Spleen (tissue), 11 donors: ENCODE data around the gene TRMT13. TPM values are rescaled to one million over a fixed set of nuclear protein-coding genes. Genes with fewer than 3 reads are reported as not detected.

Experiments used
- DNase-seq: peaks from one replicate; pipeline ENCODE4 v3.0.0-alpha.2; 2020
- H3K27ac ChIP-seq, 8 donors: fragments of 200-600 bp; sonication (generic) in 7 of 8; 1 replicate in 4 of 8; 2 replicates in 4 of 8; pipeline versions ENCODE4 v1.5.0 to v1.8.0; 2016 to 2021; ENCODE audit warnings: inconsistent platforms in 4 of 8, mild to moderate bottlenecking in 4 of 8, moderate library complexity in 1 of 8
- H3K27me3 ChIP-seq, 7 donors: fragments of 200-600 bp; sonication (generic) in 6 of 7; replicated peaks in 1 of 7; 1 replicate in 4 of 7; 2 replicates in 3 of 7; pipeline versions ENCODE4 v1.5.0 to v1.8.0; 2016 to 2021; ENCODE audit warnings: inconsistent platforms in 3 of 7, mild to moderate bottlenecking in 1 of 7
- H3K36me3 ChIP-seq, 6 donors: fragments of 200-600 bp; sonication (generic) in 5 of 6; 1 replicate in 4 of 6; 2 replicates in 2 of 6; pipeline versions ENCODE4 v1.5.0 to v1.8.0; 2016 to 2021; ENCODE audit warnings: inconsistent platforms in 2 of 6
- H3K4me1 ChIP-seq, 6 donors: fragments of 200-600 bp; sonication (generic) in 5 of 6; 1 replicate in 3 of 6; 2 replicates in 3 of 6; pipeline versions ENCODE4 v1.5.0 to v1.8.0; 2016 to 2021; ENCODE audit warnings: inconsistent platforms in 3 of 6
- H3K4me3 ChIP-seq, 8 donors: fragments of 200-600 bp; sonication (generic) in 7 of 8; 1 replicate in 4 of 8; 2 replicates in 4 of 8; pipeline versions ENCODE4 v1.5.0 to v1.8.0; 2016 to 2021; ENCODE audit warnings: inconsistent platforms in 4 of 8, mild to moderate bottlenecking in 4 of 8, moderate library complexity in 2 of 8
- H3K9me3 ChIP-seq, 8 donors: fragments of 200-600 bp; sonication (generic) in 7 of 8; 1 replicate in 4 of 8; 2 replicates in 4 of 8; pipeline versions ENCODE4 v1.5.0 to v1.8.0; 2016 to 2021; ENCODE audit warnings: inconsistent platforms in 4 of 8
- CTCF ChIP-seq, 11 experiments: fragments of 200-600 bp in 7 of 11; fragments of 450-650 bp in 4 of 11; sonication (generic) in 4 of 11; IDR thresholded peaks in 8 of 11; conservative IDR thresholded peaks in 3 of 11; 1 replicate in 7 of 11; 2 replicates in 4 of 11; pipeline versions ENCODE4 v1.4.0 to v1.8.0; 2016 to 2021; ENCODE audit warnings: antibody characterized with exemption in 11 of 11, inconsistent platforms in 4 of 11, mild to moderate bottlenecking in 1 of 11
- POLR2A ChIP-seq, 3 donors: fragments of 450-650 bp; IDR thresholded peaks; one replicate each; pipeline ENCODE4 v1.5.1; 2017; ENCODE audit warnings: antibody characterized with exemption in 3 of 3, mild to moderate bottlenecking in 1 of 3
- POLR2AphosphoS5 ChIP-seq, 3 donors: sonication (generic); formaldehyde crosslinking; IDR thresholded peaks; one replicate each; pipeline ENCODE4 v1.5.1; 2017; ENCODE audit warnings: antibody characterized with exemption in 3 of 3
- WGBS, 5 donors: extraction: QIAGEN DNeasy Blood & Tissue Kit in 3 of 5; methylation state at CpG; one replicate each; pipeline versions ENCODE4 v1.1.5 to v1.1.7; 2013 to 2018; 5-methylcytosine and 5-hydroxymethylcytosine counted together
- intact Hi-C: fragments of 100-400 bp; cut with DNase I; formaldehyde crosslinking; loops from one replicate; pipeline ENCODE4 v1.15.0; 2023; ENCODE audit warnings: low total_unique reads
- polyA plus RNA-seq, 3 donors: library from polyadenylated mRNA; stranded (reverse); fragments of 200-250 nt; gene quantifications; one replicate each; pipeline ENCODE4 v1.2.1, GENCODE V29; 2013
- total RNA-seq, 7 donors: library from RNA; depleted of rRNA in 3 of 7; stranded (reverse); fragments of >200 nt in 3 of 7; fragmentation: NEBNext Ultra II Directional in 4 of 7; extraction: Animal tissue kit (Norgen Biotek cat#: 25700) in 4 of 7; gene quantifications; one replicate each; pipeline versions ENCODE4 v1.1.0 to v1.2.1, GENCODE V29; 2016 to 2021
- donor health status: healthy with polysubstance abuse.
- donor health status: DM: no; HTN: no; CAD: no; lungs with moderate emphysema.
- donor health status: DM: no; HTN: no; CAD: no.
- donor health status: Bipolar disorder and iron deficiency.
- donor health status: healthy.
- donor health status: DM: no; HTN: no; CAD: no.
- donor health status: DM: yes; HTN: yes; CAD: no.

Gene TRMT13
- total and polyA plus RNA-seq, 10 donors: 14.0 to 37.6 (median 21.6) TPM

GRCh38 chr1:100130552-100131077 lies 2.3 kb upstream of the TRMT13 start:
- Histone ChIP-seq H3K4me3 (no peak overlapping the region), H3K27ac (no peak overlapping the region), H3K36me3 (no peaks in the 10 kb centered on the region), H3K9me3 (no peaks in the 10 kb centered on the region), H3K27me3 (no peaks in the 10 kb centered on the region), H3K4me1 (peaks cover 18 to 49% (median 35%) of the 10 kb centered on the region in 6 donors)
- no peak for DNase-seq
- WGBS, 5 donors: 71 to 84% (median 79%) methylated on average over 5 of the region's 5 CpGs
- TF ChIP-seq POLR2A (IDR thresholded peaks at IDR 0.05) (no peak), POLR2AphosphoS5 (IDR thresholded peaks at IDR 0.05) (no peak), CTCF (IDR thresholded peaks at IDR 0.05 in 8 of 11, conservative IDR thresholded peaks at IDR 0.05 in 3 of 11) (no peak)
- intact Hi-C loops: loop anchor here (10.0 kb wide), 2 partner anchors 144 to 224 kb away; partner anchors contain the start of gene CDC14A

GRCh38 chr1:100131623-100132022 lies 1.3 kb upstream of the TRMT13 start:
- DNase-seq: no peak
- Histone ChIP-seq H3K27me3 (no peaks in the 10 kb centered on the region), H3K4me3 (peak overlapping the region in 5 of 8 donors; percentile 77 to 94 (median 79)), H3K36me3 (peaks cover 0 to 3% (median under 1%) of the 10 kb centered on the region in 6 donors), H3K4me1 (peaks cover 18 to 59% (median 41%) of the 10 kb centered on the region in 6 donors), H3K9me3 (no peaks in the 10 kb centered on the region), H3K27ac (no peak overlapping the region)
- TF ChIP-seq POLR2AphosphoS5 (IDR thresholded peaks at IDR 0.05) (no peak), CTCF (IDR thresholded peaks at IDR 0.05 in 8 of 11, conservative IDR thresholded peaks at IDR 0.05 in 3 of 11) (no peak), POLR2A (IDR thresholded peaks at IDR 0.05) (no peak)
- 80 to 85% (median 82%) methylated on average over 8 of the region's 8 CpGs for WGBS, 5 donors
- intact Hi-C loops: loop anchor here (10.0 kb wide), 2 partner anchors 143 to 223 kb away; partner anchors contain the start of gene CDC14A

- no peak for DNase-seq
- 71 to 88% (median 77%) methylated on average over 3 of the region's 3 CpGs for WGBS, 5 donors
- Histone ChIP-seq H3K4me3 (no peak overlapping the region), H3K36me3 (peaks cover 0 to 35% (median 31%) of the 10 kb centered on the region in 6 donors), H3K9me3 (no peaks in the 10 kb centered on the region), H3K27ac (no peak overlapping the region), H3K4me1 (peaks cover 18 to 62% (median 41%) of the 10 kb centered on the region in 6 donors), H3K27me3 (no peaks in the 10 kb centered on the region)
- no peak for TF ChIP-seq POLR2AphosphoS5 (IDR thresholded peaks at IDR 0.05)
- no peak for TF ChIP-seq POLR2A (IDR thresholded peaks at IDR 0.05)
- TF ChIP-seq CTCF (IDR thresholded peaks at IDR 0.05 in 8 of 11, conservative IDR thresholded peaks at IDR 0.05 in 3 of 11): no peak
- intact Hi-C loops: loop anchor here (10.0 kb wide), 2 partner anchors 140 to 220 kb away; partner anchors contain the start of gene CDC14A
Observed at GRCh38 chr1:100134872-100135271, 1.9 kb downstream of the TRMT13 start.

- WGBS, 5 donors: 97 to 99% (median 98%) methylated on average over 2 of the region's 2 CpGs
- peaks cover 0 to 63% (median 56%) of the 10 kb centered on the region in 6 donors for H3K36me3 ChIP-seq
- no peak overlapping the region for H3K4me3 ChIP-seq
- TF ChIP-seq CTCF (IDR thresholded peaks at IDR 0.05 in 8 of 11, conservative IDR thresholded peaks at IDR 0.05 in 3 of 11): no peak
- no peak for TF ChIP-seq POLR2AphosphoS5 (IDR thresholded peaks at IDR 0.05)
- no peak for TF ChIP-seq POLR2A (IDR thresholded peaks at IDR 0.05)
- intact Hi-C loops: loop anchor here (10.0 kb wide), 2 partner anchors 137 to 217 kb away; partner anchors contain the start of gene CDC14A
- H3K27me3 ChIP-seq: no peaks in the 10 kb centered on the region
- DNase-seq: no peak
- no peak overlapping the region for H3K27ac ChIP-seq
- peaks cover 13 to 36% (median 26%) of the 10 kb centered on the region in 6 donors for H3K4me1 ChIP-seq
- no peaks in the 10 kb centered on the region for H3K9me3 ChIP-seq
Observed at GRCh38 chr1:100137602-100138001, 4.6 kb downstream of the TRMT13 start.
